GM23338 (cell line): ENCODE data around the gene SLC6A1. TPM values are rescaled to one million over a fixed set of nuclear protein-coding genes. Genes with fewer than 3 reads are reported as not detected.

Source experiments
- ATAC-seq: fragments of 200-7000 bp; cut with Tn5 transposase; 3 replicates; pipeline ENCODE4 v1.9.1; 2020
- DNase-seq: peaks from one replicate; pipeline ENCODE4 v3.0.0-alpha.2; 2015; ENCODE audit warnings: low spot score
- H2AFZ ChIP-seq: fragments of 200-600 bp; sonication (generic); 2 replicates; pipeline ENCODE4 v1.8.0; 2016; ENCODE audit warnings: antibody characterized with exemption, mild to moderate bottlenecking, moderate library complexity
- H3F3A ChIP-seq: fragments of 200-600 bp; sonication (generic); replicated peaks from 2 replicates; pipeline ENCODE4 v1.8.0; 2017; ENCODE audit warnings: antibody characterized with exemption, mixed run types, low read depth
- H3K27ac ChIP-seq: fragments of 200-600 bp; sonication (generic); 2 replicates; pipeline ENCODE4 v1.6.1; 2016; ENCODE audit warnings: low read depth
- H3K27me3 ChIP-seq: fragments of 200-600 bp; sonication (generic); 2 replicates; pipeline ENCODE4 v1.8.0; 2016; ENCODE audit warnings: mild to moderate bottlenecking, mixed run types, moderate library complexity; ENCODE audit not compliant: insufficient read depth
- H3K36me3 ChIP-seq: fragments of 200-600 bp; sonication (generic); 2 replicates; pipeline ENCODE4 v1.8.0; 2016; ENCODE audit warnings: mild to moderate bottlenecking; ENCODE audit not compliant: insufficient read depth
- H3K4me1 ChIP-seq: fragments of 200-600 bp; sonication (generic); 2 replicates; pipeline ENCODE4 v1.8.0; 2016; ENCODE audit warnings: mild to moderate bottlenecking, moderate library complexity; ENCODE audit not compliant: insufficient read depth
- H3K4me2 ChIP-seq: fragments of 200-600 bp; sonication (generic); 2 replicates; pipeline ENCODE4 v1.7.1; 2017; ENCODE audit warnings: mixed run types
- H3K4me3 ChIP-seq: fragments of 200-600 bp; sonication (generic); 2 replicates; pipeline ENCODE4 v1.6.1; 2016; ENCODE audit warnings: mixed run types
- H3K79me2 ChIP-seq: fragments of 200-600 bp; sonication (generic); replicated peaks from 2 replicates; pipeline ENCODE4 v1.8.0; 2017; ENCODE audit warnings: mild to moderate bottlenecking; ENCODE audit not compliant: insufficient read depth
- H3K9me2 ChIP-seq: fragments of 200-600 bp; sonication (generic); 2 replicates; pipeline ENCODE4 v1.8.0; 2017; ENCODE audit not compliant: insufficient read depth
- H4K20me1 ChIP-seq: fragments of 200-600 bp; sonication (generic); replicated peaks from 2 replicates; pipeline ENCODE4 v1.8.0; 2017; ENCODE audit warnings: mild to moderate bottlenecking; ENCODE audit not compliant: insufficient read depth
- H3K27ac Mint-ChIP-seq: 2 replicates; pipeline ENCODE4 v1.8.0; 2020; ENCODE audit warnings: inconsistent platforms, mild to moderate bottlenecking, moderate library complexity, mixed read lengths
- H3K27me3 Mint-ChIP-seq: 3 replicates; pipeline ENCODE4 v1.8.0; 2022; ENCODE audit warnings: low read depth, mild to moderate bottlenecking, moderate library complexity, mixed read lengths, inconsistent platforms; ENCODE audit not compliant: insufficient read depth, poor library complexity
- H3K36me3 Mint-ChIP-seq: 3 replicates; pipeline ENCODE4 v1.8.0; 2021; ENCODE audit warnings: low read depth, mild to moderate bottlenecking, inconsistent platforms, moderate library complexity, mixed read lengths
- H3K4me1 Mint-ChIP-seq: 3 replicates; pipeline ENCODE4 v1.8.0; 2020; ENCODE audit warnings: mild to moderate bottlenecking, inconsistent platforms, mixed read lengths
- H3K4me3 Mint-ChIP-seq: 3 replicates; pipeline ENCODE4 v1.8.0; 2021; ENCODE audit warnings: moderate library complexity, mild to moderate bottlenecking, inconsistent platforms, mixed read lengths
- H3K9me3 Mint-ChIP-seq: 3 replicates; pipeline ENCODE4 v1.8.0; 2020; ENCODE audit warnings: moderate library complexity, mild to moderate bottlenecking, inconsistent platforms, mixed read lengths
- CREB1 ChIP-seq: fragments of 250-450 bp; sonication (Bioruptor Pico); IDR thresholded peaks from 2 replicates; pipeline ENCODE4 v1.5.0; 2020; ENCODE audit warnings: low read depth, mild to moderate bottlenecking, moderate library complexity
- CTCF ChIP-seq, 2 experiments: fragments of 200-600 bp in 1 of 2; sonication (generic) in 1 of 2; conservative IDR thresholded peaks; 2 replicates each; pipeline versions ENCODE4 v1.5.1 to v1.6.1; 2016 to 2017; ENCODE audit warnings: antibody characterized with exemption in 2 of 2, low read depth in 2 of 2, mild to moderate bottlenecking in 2 of 2, moderate library complexity in 1 of 2
- EZH2phosphoT487 ChIP-seq: fragments of 200-600 bp; sonication (generic); IDR thresholded peaks from one replicate; pipeline ENCODE4 v1.8.1; 2018; ENCODE audit warnings: antibody characterized with exemption; ENCODE audit not compliant: unreplicated experiment
- polyA plus RNA-seq: library from polyadenylated mRNA; unstranded; fragments of >200 nt; fragmentation: Nextera tagmentation; extraction: Ambion mirVana; gene quantifications from 2 replicates; pipeline ENCODE4 v1.2.1, GENCODE V29; 2016
- total RNA-seq: library from RNA; depleted of rRNA; stranded (reverse); fragments of >200 nt; shearing (Covaris generic); gene quantifications from 2 replicates; pipeline ENCODE4 v1.2.3, GENCODE V29; 2014
- TF ChIP-seq, protein P1 (sequence below): fragments of 250-450 bp; sonication (Bioruptor Pico); IDR thresholded peaks from 2 replicates; pipeline ENCODE4 v1.5.0; 2020; ENCODE audit warnings: mild to moderate bottlenecking, moderate library complexity

The SLC6A1 gene
- total and polyA plus RNA-seq, 2 experiments from 2014 or later = 0.16 to 0.28 TPM

DNA sequence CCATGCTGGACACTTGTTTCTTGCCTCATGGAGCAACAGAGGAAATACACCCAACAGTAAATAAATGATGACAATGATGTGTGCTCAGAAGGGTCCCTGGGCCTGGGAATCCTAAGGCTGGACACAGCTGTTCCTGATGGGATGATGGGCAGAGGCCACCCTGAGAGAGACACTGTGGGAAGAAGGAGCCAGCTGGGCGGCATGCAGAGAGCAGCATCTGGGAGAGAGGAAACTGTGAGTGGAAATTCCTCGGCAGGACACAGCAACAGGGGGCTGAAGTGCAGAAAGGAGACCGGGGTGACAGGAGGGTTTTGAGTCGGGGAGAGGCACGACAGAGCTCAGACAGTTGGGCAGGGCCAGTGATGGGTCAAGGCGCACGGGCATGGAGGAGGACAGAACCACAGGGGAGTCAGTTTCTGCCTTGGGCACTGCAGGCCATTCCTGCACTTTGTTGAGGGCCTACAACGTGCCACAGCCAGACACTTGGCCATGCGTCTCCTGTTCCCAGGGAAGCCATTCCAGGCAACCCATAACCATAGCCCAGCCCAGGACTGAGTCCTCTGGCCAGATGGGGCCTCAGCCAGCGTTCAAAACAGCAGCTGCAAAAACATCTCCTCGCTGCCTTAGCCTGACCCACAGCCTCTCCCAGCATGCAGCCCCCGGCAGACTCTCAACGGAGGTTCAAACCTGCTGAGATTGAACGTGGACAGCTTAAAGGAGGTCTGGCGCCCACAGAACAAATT, 36.7 kb upstream of the SLC6A1 start (continued):
- TF ChIP-seq, protein P1, sequence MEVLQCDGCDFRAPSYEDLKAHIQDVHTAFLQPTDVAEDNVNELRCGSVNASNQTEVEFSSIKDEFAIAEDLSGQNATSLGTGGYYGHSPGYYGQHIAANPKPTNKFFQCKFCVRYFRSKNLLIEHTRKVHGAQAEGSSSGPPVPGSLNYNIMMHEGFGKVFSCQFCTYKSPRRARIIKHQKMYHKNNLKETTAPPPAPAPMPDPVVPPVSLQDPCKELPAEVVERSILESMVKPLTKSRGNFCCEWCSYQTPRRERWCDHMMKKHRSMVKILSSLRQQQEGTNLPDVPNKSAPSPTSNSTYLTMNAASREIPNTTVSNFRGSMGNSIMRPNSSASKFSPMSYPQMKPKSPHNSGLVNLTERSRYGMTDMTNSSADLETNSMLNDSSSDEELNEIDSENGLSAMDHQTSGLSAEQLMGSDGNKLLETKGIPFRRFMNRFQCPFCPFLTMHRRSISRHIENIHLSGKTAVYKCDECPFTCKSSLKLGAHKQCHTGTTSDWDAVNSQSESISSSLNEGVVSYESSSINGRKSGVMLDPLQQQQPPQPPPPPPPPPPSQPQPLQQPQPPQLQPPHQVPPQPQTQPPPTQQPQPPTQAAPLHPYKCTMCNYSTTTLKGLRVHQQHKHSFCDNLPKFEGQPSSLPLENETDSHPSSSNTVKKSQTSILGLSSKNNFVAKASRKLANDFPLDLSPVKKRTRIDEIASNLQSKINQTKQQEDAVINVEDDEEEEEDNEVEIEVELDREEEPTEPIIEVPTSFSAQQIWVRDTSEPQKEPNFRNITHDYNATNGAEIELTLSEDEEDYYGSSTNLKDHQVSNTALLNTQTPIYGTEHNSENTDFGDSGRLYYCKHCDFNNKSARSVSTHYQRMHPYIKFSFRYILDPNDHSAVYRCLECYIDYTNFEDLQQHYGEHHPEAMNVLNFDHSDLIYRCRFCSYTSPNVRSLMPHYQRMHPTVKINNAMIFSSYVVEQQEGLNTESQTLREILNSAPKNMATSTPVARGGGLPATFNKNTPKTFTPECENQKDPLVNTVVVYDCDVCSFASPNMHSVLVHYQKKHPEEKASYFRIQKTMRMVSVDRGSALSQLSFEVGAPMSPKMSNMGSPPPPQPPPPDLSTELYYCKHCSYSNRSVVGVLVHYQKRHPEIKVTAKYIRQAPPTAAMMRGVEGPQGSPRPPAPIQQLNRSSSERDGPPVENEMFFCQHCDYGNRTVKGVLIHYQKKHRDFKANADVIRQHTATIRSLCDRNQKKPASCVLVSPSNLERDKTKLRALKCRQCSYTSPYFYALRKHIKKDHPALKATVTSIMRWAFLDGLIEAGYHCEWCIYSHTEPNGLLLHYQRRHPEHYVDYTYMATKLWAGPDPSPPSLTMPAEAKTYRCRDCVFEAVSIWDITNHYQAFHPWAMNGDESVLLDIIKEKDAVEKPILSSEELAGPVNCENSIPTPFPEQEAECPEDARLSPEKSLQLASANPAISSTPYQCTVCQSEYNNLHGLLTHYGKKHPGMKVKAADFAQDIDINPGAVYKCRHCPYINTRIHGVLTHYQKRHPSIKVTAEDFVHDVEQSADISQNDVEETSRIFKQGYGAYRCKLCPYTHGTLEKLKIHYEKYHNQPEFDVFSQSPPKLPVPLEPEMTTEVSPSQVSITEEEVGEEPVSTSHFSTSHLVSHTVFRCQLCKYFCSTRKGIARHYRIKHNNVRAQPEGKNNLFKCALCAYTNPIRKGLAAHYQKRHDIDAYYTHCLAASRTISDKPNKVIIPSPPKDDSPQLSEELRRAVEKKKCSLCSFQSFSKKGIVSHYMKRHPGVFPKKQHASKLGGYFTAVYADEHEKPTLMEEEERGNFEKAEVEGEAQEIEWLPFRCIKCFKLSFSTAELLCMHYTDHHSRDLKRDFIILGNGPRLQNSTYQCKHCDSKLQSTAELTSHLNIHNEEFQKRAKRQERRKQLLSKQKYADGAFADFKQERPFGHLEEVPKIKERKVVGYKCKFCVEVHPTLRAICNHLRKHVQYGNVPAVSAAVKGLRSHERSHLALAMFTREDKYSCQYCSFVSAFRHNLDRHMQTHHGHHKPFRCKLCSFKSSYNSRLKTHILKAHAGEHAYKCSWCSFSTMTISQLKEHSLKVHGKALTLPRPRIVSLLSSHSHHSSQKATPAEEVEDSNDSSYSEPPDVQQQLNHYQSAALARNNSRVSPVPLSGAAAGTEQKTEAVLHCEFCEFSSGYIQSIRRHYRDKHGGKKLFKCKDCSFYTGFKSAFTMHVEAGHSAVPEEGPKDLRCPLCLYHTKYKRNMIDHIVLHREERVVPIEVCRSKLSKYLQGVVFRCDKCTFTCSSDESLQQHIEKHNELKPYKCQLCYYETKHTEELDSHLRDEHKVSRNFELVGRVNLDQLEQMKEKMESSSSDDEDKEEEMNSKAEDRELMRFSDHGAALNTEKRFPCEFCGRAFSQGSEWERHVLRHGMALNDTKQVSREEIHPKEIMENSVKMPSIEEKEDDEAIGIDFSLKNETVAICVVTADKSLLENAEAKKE (CRISPR knock-in tag) = no peak
- TF ChIP-seq CTCF (conservative IDR thresholded peaks at IDR 0.05; ENCODE audit: low read depth in 2 of 2) = no peak
- TF ChIP-seq EZH2phosphoT487 = no peak

DNA sequence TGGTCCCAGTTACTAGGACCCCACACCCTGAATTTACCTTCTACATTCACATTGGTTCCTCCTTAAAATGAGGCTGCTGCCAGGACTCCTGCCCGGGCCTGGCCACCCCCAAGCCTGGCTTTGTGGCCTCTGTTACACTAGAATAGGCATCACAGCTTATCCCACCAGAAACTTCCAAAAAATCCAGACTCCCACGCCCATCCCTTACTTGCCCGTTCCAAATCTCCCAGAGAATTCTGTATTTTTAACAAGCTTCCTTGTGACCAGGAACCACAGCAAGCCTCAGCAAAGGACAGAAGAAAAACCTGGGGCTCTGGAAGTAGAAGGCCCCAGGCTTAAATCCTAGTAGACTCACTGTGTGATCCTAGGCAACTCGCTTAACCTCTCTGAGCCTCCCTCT, 36.0 kb upstream of the SLC6A1 start:
- H3K36me3 ChIP-seq = no peaks in the 10 kb centered on the region
- H3K4me3 ChIP-seq = no peak overlapping the region
- H3K4me1 ChIP-seq = no peaks in the 10 kb centered on the region
- H3K9me2 ChIP-seq = no peaks in the 10 kb centered on the region
- H3K4me2 ChIP-seq = no peak overlapping the region
- H3K9me3 Mint-ChIP-seq = no peaks in the 10 kb centered on the region
- no peaks in the 10 kb centered on the region for H3F3A ChIP-seq
- H3K79me2 ChIP-seq = no peaks in the 10 kb centered on the region
- no peaks in the 10 kb centered on the region for H3K27me3 ChIP-seq
- H3K36me3 Mint-ChIP-seq = no peaks in the 10 kb centered on the region
- H4K20me1 ChIP-seq = no peaks in the 10 kb centered on the region
- H3K27ac ChIP-seq = no peak overlapping the region
- no peak overlapping the region for H3K27ac Mint-ChIP-seq
- H3K4me3 Mint-ChIP-seq = no peak overlapping the region
- ATAC-seq = no peak
- no peak overlapping the region for H2AFZ ChIP-seq
- H3K27me3 Mint-ChIP-seq = peaks cover 2% of the 10 kb centered on the region
- DNase-seq = no peak
- peaks cover 2% of the 10 kb centered on the region; the same call in 1 of the 3 replicates for H3K4me1 Mint-ChIP-seq
- TF ChIP-seq CREB1 (CRISPR knock-in tag) = no peak
- no peak for TF ChIP-seq EZH2phosphoT487
- TF ChIP-seq CTCF (conservative IDR thresholded peaks at IDR 0.05; ENCODE audit: low read depth in 2 of 2) = no peak
